ENCODE data around the gene FBXO27.
A peak's percentile ranks its signal among the peaks of the same experiment; 100 is the strongest.
"Not testable (repeated sequence)": the region's sequence is repeated elsewhere in the genome, so short reads cannot be mapped to it uniquely, and the experiment has no call there.

FBXO27 gene

GRCh38 chr19:39032063-39032918, at the start of gene FBXO27:
FBXO27 (minus strand) TSS chr19:39032549; CDS start chr19:39032227, 322 bp downstream.
- DNase-seq (ENCODE audit: low read depth): no peak

GRCh38 chr19:39080431-39080830, 48.1 kb upstream of the FBXO27 start:
- no peak for DNase-seq (ENCODE audit: low read depth)

GRCh38 chr19:39078436-39079200, 46.3 kb upstream of the FBXO27 start:
- no peak for DNase-seq (ENCODE audit: low read depth)

GRCh38 chr19:39077323-39077722, 45.0 kb upstream of the FBXO27 start:
- DNase-seq (ENCODE audit: low read depth): no peak

- no peak for DNase-seq (ENCODE audit: low read depth)
Observed at GRCh38 chr19:39074942-39075341, 42.6 kb upstream of the FBXO27 start.

- DNase-seq (ENCODE audit: low read depth): no peak
Observed at GRCh38 chr19:39074205-39074692, 41.9 kb upstream of the FBXO27 start.

- DNase-seq (ENCODE audit: low read depth): no peak
Observed at GRCh38 chr19:39070888-39071287, 38.5 kb upstream of the FBXO27 start.

GRCh38 chr19:39068259-39068658, 35.9 kb upstream of the FBXO27 start:
- not testable (repeated sequence) for DNase-seq (ENCODE audit: low read depth)

GRCh38 chr19:39067104-39067503, 34.8 kb upstream of the FBXO27 start:
- no peak for DNase-seq (ENCODE audit: low read depth)

- no peak for DNase-seq (ENCODE audit: low read depth)
Observed at GRCh38 chr19:39065928-39066327, 33.6 kb upstream of the FBXO27 start.

GRCh38 chr19:39064405-39064804, 32.1 kb upstream of the FBXO27 start:
- DNase-seq (ENCODE audit: low read depth): no peak

GRCh38 chr19:39060171-39060570, 27.8 kb upstream of the FBXO27 start:
- no peak for DNase-seq (ENCODE audit: low read depth)

- no peak for DNase-seq (ENCODE audit: low read depth)
Observed at GRCh38 chr19:39059302-39059701, 27.0 kb upstream of the FBXO27 start.

- DNase-seq (ENCODE audit: low read depth): no peak
Observed at GRCh38 chr19:39057615-39058014, 25.3 kb upstream of the FBXO27 start.

- no peak for DNase-seq (ENCODE audit: low read depth)
Observed at GRCh38 chr19:39054091-39054470, 21.7 kb upstream of the FBXO27 start.

- no peak for DNase-seq (ENCODE audit: low read depth)
Observed at GRCh38 chr19:39053276-39054090, 21.1 kb upstream of the FBXO27 start.

- DNase-seq (ENCODE audit: low read depth): no peak
Observed at GRCh38 chr19:39052846-39053245, 20.5 kb upstream of the FBXO27 start.

- DNase-seq (ENCODE audit: low read depth): peak; percentile 62
Observed at GRCh38 chr19:39052243-39052746, 19.9 kb upstream of the FBXO27 start.

- DNase-seq (ENCODE audit: low read depth): no peak
Observed at GRCh38 chr19:39047073-39047472, 14.7 kb upstream of the FBXO27 start.

- no peak for DNase-seq (ENCODE audit: low read depth)
Observed at GRCh38 chr19:39046037-39046821, 13.9 kb upstream of the FBXO27 start.

- no peak for DNase-seq (ENCODE audit: low read depth)
Observed at GRCh38 chr19:39045506-39045905, 13.2 kb upstream of the FBXO27 start.
